ENCODE data around the gene NBR1. TPM values are rescaled to one million over a fixed set of nuclear protein-coding genes. Genes with fewer than 3 reads are reported as not detected.
"Not testable (repeated sequence)": the region's sequence is repeated elsewhere in the genome, so short reads cannot be mapped to it uniquely, and the experiment has no call there.

Gene NBR1
- total and polyA plus RNA-seq, 9 donors: 46.8 to 64.5 (median 54.0) TPM

- DNase-seq; H3K27ac ChIP-seq (ENCODE audit: low read length); H3K4me3 ChIP-seq (ENCODE audit: low read length); H3K9me3 ChIP-seq (replicated peaks; ENCODE audit: control insufficient read depth, low read depth, low read length); H3K27me3 ChIP-seq (ENCODE audit: control insufficient read depth, insufficient read depth, low read length); H3K4me1 ChIP-seq (ENCODE audit: control insufficient read depth, insufficient read depth, low read length): not testable (repeated sequence)
- H3K36me3 ChIP-seq (ENCODE audit: control insufficient read depth, insufficient read depth, low read length): peaks cover 22% of the 10 kb centered on the region
- WGBS (ENCODE audit: insufficient coverage): 91% methylated on average over 1 of the region's 5 CpGs
These were observed 37.6 kb upstream of the NBR1 start for GRCh38 chr17:43133439-43133838.

- Histone ChIP-seq H3K36me3 (ENCODE audit: control insufficient read depth, insufficient read depth, low read length) (peaks cover 22% of the 10 kb centered on the region), H3K4me3 (ENCODE audit: low read length) (no peak overlapping the region), H3K27ac (ENCODE audit: low read length) (no peak overlapping the region), H3K27me3 (ENCODE audit: control insufficient read depth, insufficient read depth, low read length) (no peaks in the 10 kb centered on the region), H3K9me3 (replicated peaks; ENCODE audit: control insufficient read depth, low read depth, low read length) (no peaks in the 10 kb centered on the region), H3K4me1 (ENCODE audit: control insufficient read depth, insufficient read depth, low read length) (no peaks in the 10 kb centered on the region)
- no peak for DNase-seq
- WGBS (ENCODE audit: insufficient coverage): 93% methylated on average over 23 of the region's 25 CpGs
These were observed 36.1 kb upstream of the NBR1 start for GRCh38 chr17:43134774-43135453.

- Histone ChIP-seq H3K4me3 (ENCODE audit: low read length) (no peak overlapping the region), H3K27ac (ENCODE audit: low read length) (no peak overlapping the region), H3K4me1 (ENCODE audit: control insufficient read depth, insufficient read depth, low read length) (no peaks in the 10 kb centered on the region), H3K27me3 (ENCODE audit: control insufficient read depth, insufficient read depth, low read length) (no peaks in the 10 kb centered on the region), H3K9me3 (replicated peaks; ENCODE audit: control insufficient read depth, low read depth, low read length) (no peaks in the 10 kb centered on the region), H3K36me3 (ENCODE audit: control insufficient read depth, insufficient read depth, low read length) (peaks cover 22% of the 10 kb centered on the region)
- 87% methylated on average over 18 of the region's 19 CpGs for WGBS (ENCODE audit: insufficient coverage)
- no peak for DNase-seq
These were observed 35.6 kb upstream of the NBR1 start for GRCh38 chr17:43135454-43135819.

DNA sequence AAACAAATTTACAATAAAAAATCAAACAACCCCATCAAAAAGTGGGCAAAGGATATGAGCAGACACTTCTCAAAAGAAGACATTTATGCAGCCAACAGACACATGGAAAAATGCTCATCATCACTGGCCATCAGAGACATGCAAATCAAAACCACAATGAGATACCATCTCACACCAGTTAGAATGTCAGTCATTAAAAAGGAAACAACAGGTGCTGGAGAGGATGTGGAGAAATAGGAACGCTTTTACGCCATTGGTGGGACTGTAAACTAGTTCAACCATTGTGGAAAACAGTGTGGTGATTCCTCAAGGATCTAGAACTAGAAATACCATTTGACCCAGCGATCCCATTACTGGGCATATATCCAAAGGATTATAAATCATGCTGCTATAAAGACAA, 34.4 kb upstream of the NBR1 start:
- not testable (repeated sequence) for H3K27ac ChIP-seq (ENCODE audit: low read length); H3K4me1 ChIP-seq (ENCODE audit: control insufficient read depth, insufficient read depth, low read length); H3K27me3 ChIP-seq (ENCODE audit: control insufficient read depth, insufficient read depth, low read length); H3K4me3 ChIP-seq (ENCODE audit: low read length); H3K9me3 ChIP-seq (replicated peaks; ENCODE audit: control insufficient read depth, low read depth, low read length); DNase-seq
- peaks cover 22% of the 10 kb centered on the region for H3K36me3 ChIP-seq (ENCODE audit: control insufficient read depth, insufficient read depth, low read length)
- no CpG with 5 or more reads among the region's 3 CpGs for WGBS (ENCODE audit: insufficient coverage)

DNA sequence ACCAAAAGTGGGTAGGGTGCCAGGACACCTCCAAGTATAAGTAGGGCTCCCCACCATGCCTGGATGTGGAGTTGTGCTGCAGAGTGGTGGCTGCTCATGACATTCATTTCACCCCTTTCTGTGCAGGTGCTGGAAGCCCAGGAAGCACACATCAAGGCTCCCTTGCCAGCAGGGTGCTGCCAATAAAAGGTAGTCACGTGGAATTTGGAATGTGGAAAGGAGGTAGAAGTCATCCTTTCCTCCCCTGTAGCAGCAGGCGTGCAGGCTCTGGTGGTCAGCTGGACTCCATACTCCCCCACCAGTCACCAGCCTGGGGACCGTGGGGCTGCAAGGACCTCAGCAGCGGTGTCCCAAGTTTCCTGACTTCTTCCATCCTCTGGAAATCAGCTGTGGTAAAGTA, 32.5 kb upstream of the NBR1 start:
- H3K9me3 ChIP-seq (replicated peaks; ENCODE audit: control insufficient read depth, low read depth, low read length); H3K27me3 ChIP-seq (ENCODE audit: control insufficient read depth, insufficient read depth, low read length); H3K27ac ChIP-seq (ENCODE audit: low read length); DNase-seq; H3K4me1 ChIP-seq (ENCODE audit: control insufficient read depth, insufficient read depth, low read length); H3K4me3 ChIP-seq (ENCODE audit: low read length): not testable (repeated sequence)
- H3K36me3 ChIP-seq (ENCODE audit: control insufficient read depth, insufficient read depth, low read length): peaks cover 19% of the 10 kb centered on the region
- 40% methylated on average over 1 of the region's 4 CpGs for WGBS (ENCODE audit: insufficient coverage)

DNA sequence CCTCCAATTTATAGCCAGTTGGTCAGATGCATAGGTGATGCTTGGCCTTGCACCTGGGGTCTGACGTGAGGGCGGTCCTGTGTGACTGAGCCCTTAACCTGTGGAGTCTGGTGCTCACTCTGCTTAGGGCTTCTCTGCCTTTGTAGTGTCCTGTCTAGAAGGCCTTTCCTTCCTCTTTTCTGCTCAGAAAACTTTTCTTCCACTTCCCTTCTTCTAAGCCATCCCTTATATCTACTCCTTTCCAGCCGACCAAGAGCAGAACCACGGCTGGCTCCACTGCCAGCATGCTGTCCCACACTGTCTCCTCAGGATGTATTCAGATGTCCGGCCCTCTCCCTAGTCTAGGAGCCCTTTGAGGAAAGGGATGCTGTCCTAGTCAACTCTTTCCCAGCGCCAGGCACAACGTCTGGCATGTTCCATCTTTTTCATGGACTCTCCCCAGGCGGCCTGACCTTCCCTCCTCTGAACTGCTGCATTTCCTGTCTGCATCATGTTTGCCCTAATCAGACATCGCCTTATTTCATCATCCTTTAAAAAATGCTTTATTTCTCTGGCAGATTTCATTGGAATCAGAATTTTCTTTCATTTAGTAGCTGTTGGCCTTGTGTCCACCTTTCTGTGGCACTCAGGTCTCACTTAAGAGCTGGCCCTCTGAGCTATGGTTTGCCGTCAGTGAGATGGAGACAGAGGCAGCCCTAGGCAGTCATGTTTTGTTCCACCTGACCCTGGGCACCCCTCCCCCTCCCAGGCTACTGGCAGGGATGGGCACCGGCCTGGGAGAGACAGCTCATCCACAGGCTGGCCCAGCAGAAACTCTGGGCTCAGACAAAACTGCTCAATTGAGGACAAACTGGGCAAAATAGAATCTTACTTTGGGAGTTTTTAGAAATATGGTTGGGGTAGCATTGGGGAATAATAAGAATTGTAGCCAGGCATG, 30.4 kb upstream of the NBR1 start:
- Histone ChIP-seq H3K27ac (ENCODE audit: low read length) (no peak overlapping the region), H3K36me3 (ENCODE audit: control insufficient read depth, insufficient read depth, low read length) (peaks cover 6% of the 10 kb centered on the region), H3K4me1 (ENCODE audit: control insufficient read depth, insufficient read depth, low read length) (no peaks in the 10 kb centered on the region), H3K27me3 (ENCODE audit: control insufficient read depth, insufficient read depth, low read length) (no peaks in the 10 kb centered on the region), H3K9me3 (replicated peaks; ENCODE audit: control insufficient read depth, low read depth, low read length) (no peaks in the 10 kb centered on the region), H3K4me3 (ENCODE audit: low read length) (no peak overlapping the region)
- WGBS (ENCODE audit: insufficient coverage): 87% methylated on average over 10 of the region's 11 CpGs
- no peak for DNase-seq

DNA sequence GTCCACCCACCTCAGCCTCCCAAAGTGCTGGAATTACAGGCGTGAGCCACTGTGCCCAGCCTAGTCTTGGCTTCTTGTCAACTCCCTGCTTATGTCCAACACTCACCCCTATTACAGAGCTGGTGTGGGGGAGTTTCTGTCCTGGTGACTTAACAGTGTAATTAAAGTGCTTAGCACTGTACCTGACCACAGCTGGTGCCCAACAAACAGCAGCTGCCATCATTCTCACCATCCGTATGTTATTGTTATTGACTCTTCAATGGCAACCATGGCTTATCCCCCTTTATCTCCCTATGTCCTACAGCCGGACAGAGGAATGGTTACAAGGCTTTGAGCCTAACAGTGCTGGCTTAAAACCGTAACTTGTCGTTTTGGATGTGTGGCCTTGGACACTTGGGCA, 28.9 kb upstream of the NBR1 start:
- H3K27ac ChIP-seq (ENCODE audit: low read length): no peak overlapping the region
- WGBS (ENCODE audit: insufficient coverage): 83% methylated on average over 4 of the region's 5 CpGs
- no peaks in the 10 kb centered on the region for H3K27me3 ChIP-seq (ENCODE audit: control insufficient read depth, insufficient read depth, low read length)
- H3K4me3 ChIP-seq (ENCODE audit: low read length): no peak overlapping the region
- H3K36me3 ChIP-seq (ENCODE audit: control insufficient read depth, insufficient read depth, low read length): peaks cover 6% of the 10 kb centered on the region
- DNase-seq: no peak
- no peaks in the 10 kb centered on the region for H3K4me1 ChIP-seq (ENCODE audit: control insufficient read depth, insufficient read depth, low read length)
- H3K9me3 ChIP-seq (replicated peaks; ENCODE audit: control insufficient read depth, low read depth, low read length): no peaks in the 10 kb centered on the region

DNA sequence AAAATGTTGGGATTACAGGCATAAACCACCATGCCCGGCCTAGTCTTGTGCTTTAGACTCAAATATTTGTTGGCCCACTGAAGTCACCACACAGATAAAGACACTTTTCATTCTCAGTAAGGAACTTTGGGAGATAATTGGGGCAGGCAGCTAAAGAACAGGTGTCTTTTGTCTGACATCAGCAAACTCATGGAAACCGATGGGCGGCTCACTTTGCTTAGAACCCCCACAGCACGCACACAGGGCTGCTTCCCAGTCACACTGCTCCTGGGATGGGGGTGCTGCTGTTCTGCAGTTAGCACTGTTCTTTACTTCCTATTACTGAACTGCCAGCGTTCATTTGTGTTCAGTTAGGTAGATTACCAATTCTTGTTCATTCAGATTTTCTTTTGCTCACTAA, 27.8 kb upstream of the NBR1 start:
- WGBS (ENCODE audit: insufficient coverage): no CpG with 5 or more reads among the region's 5 CpGs
- H3K4me1 ChIP-seq (ENCODE audit: control insufficient read depth, insufficient read depth, low read length): no peaks in the 10 kb centered on the region
- H3K27me3 ChIP-seq (ENCODE audit: control insufficient read depth, insufficient read depth, low read length): no peaks in the 10 kb centered on the region

DNA sequence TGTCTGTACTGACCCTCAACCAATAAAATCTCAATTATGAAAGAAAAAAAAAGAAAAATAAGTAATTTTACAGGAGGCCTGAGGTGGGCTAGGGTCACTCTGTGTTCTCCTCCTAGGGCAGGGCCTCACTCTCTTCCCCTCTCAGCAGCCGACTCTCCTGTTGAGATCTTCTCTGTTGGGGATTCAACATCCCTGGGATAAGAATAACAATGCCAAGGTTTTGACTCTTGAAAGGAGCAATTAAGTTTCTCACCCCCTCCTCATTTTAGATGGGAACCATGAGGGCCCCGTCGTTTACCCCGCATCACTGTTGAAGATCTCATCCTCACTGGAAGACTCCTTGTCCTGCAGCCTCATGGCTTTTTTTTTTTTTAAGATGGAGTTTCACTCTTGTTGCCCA, 24.4 kb upstream of the NBR1 start:
- Histone ChIP-seq H3K27ac (ENCODE audit: low read length) (no peak overlapping the region), H3K4me3 (ENCODE audit: low read length) (no peak overlapping the region), H3K4me1 (ENCODE audit: control insufficient read depth, insufficient read depth, low read length) (no peaks in the 10 kb centered on the region), H3K9me3 (replicated peaks; ENCODE audit: control insufficient read depth, low read depth, low read length) (no peaks in the 10 kb centered on the region), H3K36me3 (ENCODE audit: control insufficient read depth, insufficient read depth, low read length) (peaks cover 6% of the 10 kb centered on the region), H3K27me3 (ENCODE audit: control insufficient read depth, insufficient read depth, low read length) (no peaks in the 10 kb centered on the region)
- no peak for DNase-seq
- 93% methylated on average over 3 of the region's 4 CpGs for WGBS (ENCODE audit: insufficient coverage)

More for the DNA sequence above, 27.8 kb upstream of the NBR1 start:
- Histone ChIP-seq H3K4me3 (ENCODE audit: low read length) (no peak overlapping the region), H3K9me3 (replicated peaks; ENCODE audit: control insufficient read depth, low read depth, low read length) (no peaks in the 10 kb centered on the region), H3K27ac (ENCODE audit: low read length) (no peak overlapping the region), H3K36me3 (ENCODE audit: control insufficient read depth, insufficient read depth, low read length) (peaks cover 6% of the 10 kb centered on the region)
- DNase-seq: no peak

DNA sequence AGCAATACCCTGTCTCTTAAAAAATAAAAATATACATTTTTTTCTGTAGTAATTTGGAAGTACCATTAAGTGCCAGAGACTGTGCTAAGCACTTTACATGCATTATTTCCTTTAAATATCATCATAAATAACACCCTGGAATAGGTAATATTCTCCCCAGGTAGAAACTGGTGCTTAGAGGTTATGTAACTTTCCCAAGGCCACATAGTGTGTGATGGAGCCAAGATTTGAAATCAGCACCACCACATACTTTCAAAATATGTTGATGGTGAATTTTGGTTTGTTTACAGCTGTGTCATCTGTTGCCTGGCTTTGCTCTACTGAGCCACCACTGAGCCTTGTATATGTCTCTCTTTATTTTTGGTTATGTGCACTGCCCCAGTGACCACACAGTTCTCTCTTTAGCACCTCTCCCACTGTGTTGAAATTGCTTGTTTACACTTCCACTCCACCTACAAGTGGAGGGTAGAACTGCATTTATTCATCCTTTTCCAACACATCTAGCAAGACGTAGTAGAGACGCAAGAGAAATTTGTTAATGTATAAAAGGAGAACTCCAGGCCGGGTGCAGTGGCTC, 19.0 kb upstream of the NBR1 start:
- no peaks in the 10 kb centered on the region for H3K27me3 ChIP-seq (ENCODE audit: control insufficient read depth, insufficient read depth, low read length)
- no peaks in the 10 kb centered on the region for H3K4me1 ChIP-seq (ENCODE audit: control insufficient read depth, insufficient read depth, low read length)
- no peak for DNase-seq
- no peak overlapping the region for H3K4me3 ChIP-seq (ENCODE audit: low read length)
- no peak overlapping the region for H3K27ac ChIP-seq (ENCODE audit: low read length)
- no peaks in the 10 kb centered on the region for H3K36me3 ChIP-seq (ENCODE audit: control insufficient read depth, insufficient read depth, low read length)
- no CpG with 5 or more reads among the region's 3 CpGs for WGBS (ENCODE audit: insufficient coverage)
- no peaks in the 10 kb centered on the region for H3K9me3 ChIP-seq (replicated peaks; ENCODE audit: control insufficient read depth, low read depth, low read length)
